ENCODE measurements around the gene PMM1.

The PMM1 gene

DNA sequence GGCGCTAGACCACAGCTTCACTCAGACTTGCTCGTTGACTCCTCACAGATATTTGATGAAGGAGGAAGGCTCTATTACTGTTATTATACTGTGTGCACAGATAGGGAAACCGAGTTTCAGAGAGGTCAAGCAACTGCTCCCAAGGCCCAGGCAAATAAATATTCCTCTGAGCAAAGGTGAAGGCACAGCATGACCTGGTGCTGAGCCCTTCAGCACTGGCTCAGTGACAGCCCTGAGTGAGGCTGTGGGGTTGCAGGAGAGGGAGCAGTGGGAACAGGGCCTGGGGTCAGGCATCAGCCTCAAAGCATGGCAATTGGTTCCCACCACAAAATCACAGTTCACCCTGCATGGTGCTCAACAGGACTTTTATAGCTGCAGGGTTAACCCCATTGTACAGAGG lies 52.4 kb downstream of the PMM1 start:
- DNase-seq (ENCODE audit: low read depth), result no peak

DNA sequence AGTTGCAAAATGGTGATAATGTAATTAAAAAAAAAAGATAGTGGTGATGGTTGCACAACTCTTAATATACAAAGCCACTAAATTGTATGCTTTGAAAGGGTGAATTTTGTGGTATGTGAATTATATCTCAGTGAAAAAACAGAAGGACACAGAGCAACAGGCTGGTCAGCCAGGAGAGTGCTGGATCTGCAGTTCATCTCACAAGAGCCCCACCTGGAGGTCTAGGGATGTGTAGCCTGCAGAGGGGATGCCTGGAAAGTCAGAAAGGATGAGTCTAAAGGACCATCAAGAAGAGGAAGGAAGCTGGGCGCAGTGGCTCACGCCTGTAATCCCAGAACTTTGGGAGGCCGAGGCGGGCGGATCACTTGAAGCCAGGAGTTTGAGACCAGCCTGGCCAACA lies 54.4 kb downstream of the PMM1 start:
- DNase-seq (ENCODE audit: low read depth), result no peak

DNA sequence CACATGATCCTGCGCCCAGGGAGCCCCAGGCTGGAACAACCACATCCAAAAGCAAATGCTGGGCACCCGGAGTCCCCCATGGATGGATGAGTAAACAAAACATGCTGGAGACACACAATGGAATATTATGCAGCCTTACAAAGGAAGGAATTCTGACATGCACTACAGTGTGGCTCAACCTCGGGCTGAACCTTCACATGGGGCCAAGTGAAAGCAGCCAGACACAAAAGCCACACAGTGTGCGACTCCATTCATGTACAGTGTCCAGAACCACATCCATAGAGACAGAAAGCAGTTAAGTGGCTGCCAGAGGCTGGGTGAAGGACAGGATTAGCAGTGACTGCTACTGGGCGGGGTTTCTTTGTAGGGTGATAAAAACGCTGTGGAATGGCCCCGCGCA lies 55.4 kb downstream of the PMM1 start:
- DNase-seq (ENCODE audit: low read depth), result no peak

DNA sequence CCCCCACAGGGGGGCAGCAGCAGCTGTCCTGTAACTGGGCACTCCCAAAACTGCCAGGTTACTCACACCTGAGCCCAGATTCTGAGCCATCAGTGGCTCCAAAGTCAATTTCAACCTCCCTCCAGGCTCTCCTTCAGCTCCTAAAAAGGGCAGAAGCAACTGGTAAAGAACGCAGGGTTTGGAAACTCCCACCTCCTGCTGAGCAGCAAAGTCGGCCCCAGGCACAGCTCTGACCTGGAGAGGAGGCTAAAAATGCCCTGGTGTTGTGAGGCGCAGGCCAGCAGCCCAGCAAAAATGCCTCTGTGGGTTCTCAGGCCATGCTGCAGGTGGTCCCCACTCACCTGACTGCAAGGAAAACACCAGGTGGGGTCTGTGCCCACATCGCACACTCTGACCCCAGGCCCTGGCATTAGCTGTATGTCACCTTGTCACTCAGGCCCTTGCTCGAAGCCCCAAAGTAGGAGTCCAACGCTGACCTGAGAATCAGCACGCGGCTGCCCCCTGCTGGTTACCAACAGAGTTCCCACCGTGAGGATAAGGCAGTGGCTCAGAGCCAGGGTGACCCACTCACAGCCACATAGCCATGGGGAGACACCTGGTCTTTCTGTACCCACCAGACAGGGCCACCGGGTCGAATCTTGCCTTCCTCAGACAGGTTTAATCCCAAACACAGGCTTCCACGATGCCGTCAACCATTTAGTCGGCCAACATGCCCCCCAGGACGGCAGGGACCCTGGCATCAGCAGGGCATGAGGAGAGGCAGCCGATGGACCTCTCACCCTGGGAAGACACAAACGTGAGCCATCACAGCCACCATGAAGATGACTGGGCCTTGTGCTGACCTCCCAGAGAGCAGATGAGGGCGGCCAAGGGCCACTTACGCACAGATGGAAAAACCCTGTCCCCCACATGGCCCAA lies 56.5 kb downstream of the PMM1 start:
- DNase-seq (ENCODE audit: low read depth), result peak; percentile 49

DNA sequence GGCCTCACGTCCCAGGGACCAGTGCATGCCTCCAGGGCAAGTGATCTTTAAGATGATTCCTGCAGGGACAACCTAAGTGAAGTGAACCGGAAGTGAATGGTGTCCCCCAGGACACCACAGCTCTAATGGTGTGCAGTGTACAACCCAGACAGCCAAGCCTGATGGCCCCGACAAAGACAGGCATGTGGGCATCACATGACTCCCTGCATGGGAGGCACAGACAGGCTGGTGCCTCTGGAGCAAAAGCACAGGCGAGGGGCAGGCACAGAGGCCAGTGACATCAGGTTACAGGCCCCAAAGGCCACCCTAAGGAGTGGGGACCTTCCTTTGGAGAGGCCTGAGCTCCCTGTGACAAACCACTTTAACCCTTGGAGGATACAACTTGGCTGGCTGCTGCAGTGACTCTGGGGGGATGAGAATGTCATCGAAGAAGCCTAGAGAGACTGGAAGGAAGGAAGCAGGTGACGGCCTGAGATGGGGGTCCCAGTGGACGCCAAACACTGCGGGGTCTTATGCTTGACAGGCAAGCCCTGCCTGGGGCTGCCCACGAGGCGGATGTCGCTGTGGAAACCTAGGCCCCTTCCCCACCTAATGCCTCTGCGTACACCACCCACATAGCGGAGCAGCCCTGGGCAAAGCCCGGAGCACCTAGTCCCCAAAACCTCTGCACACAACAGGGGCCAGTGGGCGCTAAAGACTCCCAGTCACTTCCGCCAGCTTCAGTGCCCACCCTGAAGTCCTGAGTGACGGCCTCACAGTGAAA lies 57.7 kb downstream of the PMM1 start:
- no peak for DNase-seq (ENCODE audit: low read depth)

DNA sequence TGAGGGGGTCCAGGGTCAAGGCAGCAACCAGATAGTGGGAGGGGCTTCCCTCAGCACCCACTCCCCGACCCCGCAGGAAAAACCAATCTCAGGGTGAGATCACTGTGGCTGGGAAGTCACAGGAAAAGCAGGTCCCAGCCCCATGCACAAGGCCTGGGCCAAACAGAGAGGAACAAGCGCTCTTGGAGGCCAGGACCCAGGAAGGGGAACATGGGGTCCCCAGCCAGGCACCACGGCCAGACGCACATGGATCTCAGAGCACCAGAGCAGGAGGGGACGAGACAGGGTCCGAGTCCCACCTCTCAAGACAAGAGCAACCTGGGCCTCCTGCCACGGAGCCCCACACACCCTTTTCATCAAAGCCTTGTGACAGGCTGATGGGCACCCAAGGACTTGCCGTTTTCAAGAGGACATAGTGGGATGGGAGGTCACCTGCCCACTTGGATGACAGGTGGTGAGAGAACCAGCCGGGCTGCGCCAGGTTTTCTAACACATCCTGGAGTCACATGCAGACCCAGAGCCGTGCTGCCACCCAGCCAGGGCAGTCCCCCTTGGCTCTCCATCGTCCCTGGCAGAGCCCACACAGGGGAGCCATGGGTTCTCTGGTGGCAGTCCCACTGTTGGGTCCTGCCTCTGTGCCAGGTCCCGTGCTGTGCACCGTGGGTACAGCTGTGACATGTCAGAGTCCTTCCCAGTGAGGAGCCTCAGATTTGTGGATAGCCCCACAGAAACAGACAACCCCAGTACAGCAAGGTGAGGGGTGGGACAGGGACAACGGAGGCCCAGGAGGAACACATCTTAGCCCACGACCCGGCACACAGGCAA lies 58.5 kb downstream of the PMM1 start:
- DNase-seq (ENCODE audit: low read depth), result no peak

DNA sequence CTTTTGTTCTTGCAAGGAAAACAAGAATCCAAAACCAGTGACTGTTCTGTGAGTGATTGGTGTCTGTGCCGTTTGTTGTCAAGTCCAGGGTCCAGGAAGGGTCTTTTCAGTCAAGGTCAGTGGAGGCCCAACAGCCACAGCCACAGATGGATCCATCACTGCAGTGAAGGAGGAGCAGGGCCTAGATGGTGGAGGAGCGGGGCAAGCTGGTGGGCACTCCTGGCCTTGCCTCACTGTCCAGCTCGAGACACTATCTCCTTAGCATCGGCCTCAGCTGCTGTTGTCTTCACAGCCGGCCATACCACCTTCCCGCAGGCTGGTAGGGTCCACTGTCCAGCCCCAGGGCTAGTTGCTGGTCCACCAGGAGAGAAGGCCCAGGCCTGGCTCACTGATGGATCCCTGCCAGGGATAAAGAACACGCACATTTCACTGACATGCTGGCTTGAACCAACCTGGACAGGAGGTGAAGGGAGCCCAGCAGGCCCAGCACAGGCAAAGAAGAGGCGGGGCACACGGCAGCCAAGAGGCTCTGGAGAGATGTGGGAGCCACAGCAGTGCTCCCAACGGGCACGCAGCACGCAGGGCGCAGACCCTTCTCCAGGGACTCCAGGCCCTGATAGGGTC lies 60.6 kb downstream of the PMM1 start:
- DNase-seq (ENCODE audit: low read depth), result no peak

DNA sequence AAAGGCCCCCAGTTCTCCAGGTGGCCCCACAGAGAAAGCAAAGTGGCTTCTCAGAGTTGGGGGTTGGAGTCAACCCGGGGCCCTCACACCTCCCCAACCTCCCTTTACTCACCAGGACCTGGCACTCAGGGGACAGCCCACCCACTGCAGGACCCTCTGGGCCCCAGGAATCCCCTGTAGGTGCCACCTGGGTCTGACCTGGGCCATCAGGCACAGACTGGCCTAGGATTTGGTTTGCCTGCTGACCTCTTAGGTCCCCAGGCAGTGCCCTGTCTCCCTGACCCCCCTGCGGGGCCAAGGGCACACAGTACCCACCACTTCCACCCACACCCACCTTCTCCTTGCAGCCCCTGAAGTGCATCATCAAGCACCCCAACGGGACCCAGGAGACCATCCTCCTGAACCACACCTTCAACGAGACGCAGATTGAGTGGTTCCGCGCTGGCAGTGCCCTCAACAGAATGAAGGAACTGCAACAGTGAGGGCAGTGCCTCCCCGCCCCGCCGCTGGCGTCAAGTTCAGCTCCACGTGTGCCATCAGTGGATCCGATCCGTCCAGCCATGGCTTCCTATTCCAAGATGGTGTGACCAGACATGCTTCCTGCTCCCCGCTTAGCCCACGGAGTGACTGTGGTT lies 61.4 kb downstream of the PMM1 start:
- no peak for DNase-seq (ENCODE audit: low read depth)

Measured in stimulated activated CD8-positive, alpha-beta memory T cell treated with anti-CD3 and anti-CD28 coated beads, Interleukin-7, amount 100 ng/mL, for 24 hours (primary cell).